ENCODE data around the gene SRGAP3.

SRGAP3 gene

DNA sequence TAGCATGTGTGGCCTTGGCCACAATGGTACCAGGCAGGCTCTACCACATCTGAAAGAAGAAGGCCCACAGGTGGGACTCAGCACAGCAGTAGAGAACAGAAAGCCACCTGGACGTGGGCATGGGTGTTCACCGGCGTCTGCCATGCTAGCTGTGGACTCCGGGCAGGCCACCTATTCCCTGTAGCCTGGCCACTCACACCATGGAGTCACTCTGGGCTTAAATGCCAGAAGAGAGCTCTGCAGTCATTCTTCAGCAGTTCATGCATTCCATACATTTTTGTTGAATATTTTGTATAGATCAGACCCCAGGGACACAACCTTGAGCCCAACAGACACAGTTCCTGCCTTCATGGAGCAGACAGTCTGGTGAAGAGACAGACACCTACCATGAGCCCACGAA lies 138.6 kb downstream of the SRGAP3 start:
- Histone ChIP-seq H3K27me3 (ENCODE audit: low read depth, low read length) (peaks cover 19% of the 10 kb centered on the region), H3K27ac (ENCODE audit: low read length) (no peak overlapping the region), H4K20me1 (ENCODE audit: insufficient read depth, low read length) (no peaks in the 10 kb centered on the region), H3K79me2 (ENCODE audit: low read length) (no peaks in the 10 kb centered on the region), H3K36me3 (replicated peaks; ENCODE audit: low read depth, low read length) (no peaks in the 10 kb centered on the region), H3K9me3 (ENCODE audit: insufficient read depth, low read length) (no peaks in the 10 kb centered on the region), H3K4me3 (ENCODE audit: low read length) (no peak overlapping the region), H3K4me1 (ENCODE audit: low read length) (no peaks in the 10 kb centered on the region), H2AFZ (ENCODE audit: low read depth, low read length) (no peak overlapping the region), H3K9ac (ENCODE audit: low read length) (no peak overlapping the region), H3K4me2 (ENCODE audit: low read length) (no peak overlapping the region)
- TF ChIP-seq EZH2phosphoT487 (IDR thresholded peaks at IDR 0.05; ENCODE audit: low read depth) (no peak), CTCF (IDR thresholded peaks at IDR 0.05; ENCODE audit: low read depth, low read length) (no peak)

DNA sequence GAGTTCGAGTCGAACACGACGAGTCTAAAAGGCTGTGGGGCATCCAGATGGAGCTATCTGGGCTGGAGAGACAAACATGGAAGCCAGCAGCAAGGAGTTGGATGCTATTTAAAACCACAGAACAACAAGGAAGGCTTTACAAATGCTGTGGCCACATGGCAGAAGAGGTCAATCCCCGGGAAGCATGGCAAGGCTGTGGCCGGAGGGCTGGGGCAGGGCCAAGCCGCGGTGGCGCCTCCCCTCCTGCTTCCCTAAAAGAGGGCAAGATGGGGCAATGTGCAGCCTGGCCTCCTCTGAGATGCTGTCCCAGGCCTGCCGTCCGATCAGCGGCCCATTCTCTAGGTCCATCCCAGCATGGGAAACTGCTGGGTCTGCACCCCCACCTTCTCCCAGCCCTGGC lies 139.1 kb downstream of the SRGAP3 start:
- H4K20me1 ChIP-seq (ENCODE audit: insufficient read depth, low read length), result no peaks in the 10 kb centered on the region
- H2AFZ ChIP-seq (ENCODE audit: low read depth, low read length), result no peak overlapping the region
- no peaks in the 10 kb centered on the region for H3K36me3 ChIP-seq (replicated peaks; ENCODE audit: low read depth, low read length)
- H3K27ac ChIP-seq (ENCODE audit: low read length), result no peak overlapping the region
- H3K9me3 ChIP-seq (ENCODE audit: insufficient read depth, low read length), result no peaks in the 10 kb centered on the region
- H3K4me1 ChIP-seq (ENCODE audit: low read length), result no peaks in the 10 kb centered on the region
- peaks cover 14% of the 10 kb centered on the region for H3K27me3 ChIP-seq (ENCODE audit: low read depth, low read length)
- no peak overlapping the region for H3K9ac ChIP-seq (ENCODE audit: low read length)
- no peak overlapping the region for H3K4me3 ChIP-seq (ENCODE audit: low read length)
- no peak overlapping the region for H3K4me2 ChIP-seq (ENCODE audit: low read length)
- H3K79me2 ChIP-seq (ENCODE audit: low read length), result no peaks in the 10 kb centered on the region
- no peak for TF ChIP-seq CTCF (IDR thresholded peaks at IDR 0.05; ENCODE audit: low read depth, low read length)
- no peak for TF ChIP-seq EZH2phosphoT487 (IDR thresholded peaks at IDR 0.05; ENCODE audit: low read depth)

DNA sequence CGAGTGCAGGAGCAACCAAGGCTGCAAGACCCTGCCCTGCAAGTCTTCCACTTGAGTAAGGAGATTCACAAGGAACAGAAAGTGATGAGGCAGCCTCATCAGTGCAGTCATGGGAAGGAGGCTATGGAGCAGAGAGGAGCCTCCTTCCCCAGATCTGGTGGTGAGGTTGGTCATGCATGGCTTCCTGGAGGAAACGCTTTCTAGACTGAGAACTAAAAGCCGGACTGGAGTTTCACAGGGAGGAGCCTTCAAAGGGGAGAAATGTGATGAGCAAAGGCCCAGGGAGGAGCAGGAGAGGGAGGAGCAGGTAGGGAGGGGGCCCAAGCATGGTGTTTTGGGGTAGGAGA lies 139.9 kb downstream of the SRGAP3 start:
- no peak overlapping the region for H3K27ac ChIP-seq (ENCODE audit: low read length)
- H4K20me1 ChIP-seq (ENCODE audit: insufficient read depth, low read length), result no peaks in the 10 kb centered on the region
- H2AFZ ChIP-seq (ENCODE audit: low read depth, low read length), result no peak overlapping the region
- peaks cover 9% of the 10 kb centered on the region for H3K27me3 ChIP-seq (ENCODE audit: low read depth, low read length)
- no peaks in the 10 kb centered on the region for H3K9me3 ChIP-seq (ENCODE audit: insufficient read depth, low read length)
- H3K4me3 ChIP-seq (ENCODE audit: low read length), result no peak overlapping the region
- no peaks in the 10 kb centered on the region for H3K36me3 ChIP-seq (replicated peaks; ENCODE audit: low read depth, low read length)
- no peak overlapping the region for H3K9ac ChIP-seq (ENCODE audit: low read length)
- H3K4me2 ChIP-seq (ENCODE audit: low read length), result no peak overlapping the region
- TF ChIP-seq EZH2phosphoT487 (IDR thresholded peaks at IDR 0.05; ENCODE audit: low read depth) (no peak), CTCF (IDR thresholded peaks at IDR 0.05; ENCODE audit: low read depth, low read length) (no peak)
- H3K79me2 ChIP-seq (ENCODE audit: low read length), result no peaks in the 10 kb centered on the region
- no peaks in the 10 kb centered on the region for H3K4me1 ChIP-seq (ENCODE audit: low read length)

DNA sequence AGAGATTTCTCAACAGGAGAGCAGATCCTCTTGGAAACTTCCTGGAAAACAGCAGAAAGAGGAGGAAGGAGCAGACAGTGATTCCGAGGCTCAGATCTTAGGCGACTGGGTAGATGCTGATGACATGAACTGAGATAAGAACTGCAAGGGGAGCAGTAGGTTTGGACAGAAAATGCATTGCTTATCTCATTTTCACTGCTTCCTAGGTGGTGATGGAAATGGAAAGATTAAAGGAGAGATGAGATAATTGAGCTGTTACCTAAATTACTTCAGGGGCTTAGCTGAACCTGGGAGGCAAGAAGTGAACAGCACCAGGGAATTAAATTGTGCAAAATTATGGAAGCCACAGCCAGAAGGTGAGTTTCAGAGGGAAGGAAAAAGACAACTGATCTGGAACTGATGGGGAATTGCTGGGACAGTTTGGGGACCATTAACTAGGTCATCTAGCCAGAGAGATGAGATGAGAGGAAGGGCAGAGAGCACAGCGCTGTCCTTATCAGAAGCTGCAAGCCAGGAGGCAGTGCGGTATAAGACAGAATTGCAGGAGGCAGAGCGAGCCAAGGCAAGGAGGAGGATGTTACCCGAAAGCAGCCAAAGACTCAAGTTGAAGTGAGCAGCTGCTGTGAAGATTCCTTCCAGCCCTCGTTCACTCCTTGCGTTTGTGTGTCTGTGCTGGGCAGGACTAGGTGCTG lies 140.4 kb downstream of the SRGAP3 start:
- H3K4me3 ChIP-seq (ENCODE audit: low read length), result no peak overlapping the region
- no peaks in the 10 kb centered on the region for H3K4me1 ChIP-seq (ENCODE audit: low read length)
- H3K79me2 ChIP-seq (ENCODE audit: low read length), result no peaks in the 10 kb centered on the region
- no peaks in the 10 kb centered on the region for H3K36me3 ChIP-seq (replicated peaks; ENCODE audit: low read depth, low read length)
- peaks cover 9% of the 10 kb centered on the region for H3K27me3 ChIP-seq (ENCODE audit: low read depth, low read length)
- no peak overlapping the region for H3K27ac ChIP-seq (ENCODE audit: low read length)
- H3K9me3 ChIP-seq (ENCODE audit: insufficient read depth, low read length), result no peaks in the 10 kb centered on the region
- no peak overlapping the region for H3K9ac ChIP-seq (ENCODE audit: low read length)
- no peak overlapping the region for H2AFZ ChIP-seq (ENCODE audit: low read depth, low read length)
- TF ChIP-seq EZH2phosphoT487 (IDR thresholded peaks at IDR 0.05; ENCODE audit: low read depth) (no peak), CTCF (IDR thresholded peaks at IDR 0.05; ENCODE audit: low read depth, low read length) (no peak)
- H3K4me2 ChIP-seq (ENCODE audit: low read length), result no peak overlapping the region
- no peaks in the 10 kb centered on the region for H4K20me1 ChIP-seq (ENCODE audit: insufficient read depth, low read length)

All from OCI-LY3 (cell line).